GM12878 (cell line): Measurements from ENCODE around the gene ALG5. TPM values are rescaled to one million over a fixed set of nuclear protein-coding genes. Genes with fewer than 3 reads are reported as not detected.

Source experiments
- ATAC-seq: fragments of 200-7000 bp; cut with Tn5 transposase; 3 replicates; pipeline ENCODE4 v1.9.1; 2020; ENCODE audit warnings: mild to moderate bottlenecking, moderate library complexity
- BruUV-seq: library from RNA; stranded (reverse); fragments of 400-500 nt; replicated peaks from 2 replicates; lab custom pipeline; 2021; lab: Mats Ljungman, UMichigan
- CTCF ChIA-PET: fragments of 300-600 bp; sonication (Branson Sonifier 250); formaldehyde crosslinking; extraction: SDS; loops from one replicate; lab custom pipeline; 2021; ENCODE audit warnings: inconsistent platforms; lab: Yijun Ruan, JAX
- POLR2A ChIA-PET: fragments of 350-600 bp; formaldehyde crosslinking; extraction: SDS; loops from one replicate; lab custom pipeline; 2021; ENCODE audit warnings: inconsistent platforms; lab: Charles Lee
- RAD21 ChIA-PET: fragments of 300-600 bp; sonication (Branson Sonifier 250); formaldehyde crosslinking; loops from one replicate; lab custom pipeline; 2023; ENCODE audit warnings: antibody characterized with exemption; ENCODE audit not compliant: unreplicated experiment; lab: Charles Lee
- SMC1A ChIA-PET: fragments of 300-600 bp; sonication (Branson Sonifier 250); formaldehyde crosslinking; loops from one replicate; lab custom pipeline; 2023; ENCODE audit not compliant: unreplicated experiment, uncharacterized antibody; lab: Charles Lee
- DNase-seq: peaks from one replicate; pipeline ENCODE4 v3.0.0-alpha.2; 2011; ENCODE audit warnings: low read depth, low spot score
- FAIRE-seq: peaks from 3 replicates; lab custom pipeline; 2011; peaks lifted over from hg19 to GRCh38; lab: Jason Lieb, UNC
- H2AFZ ChIP-seq: 2 replicates; pipeline ENCODE4 v1.6.0; 2011; ENCODE audit warnings: low read depth, low read length, control low read depth; ENCODE audit not compliant: control insufficient read depth
- H3K27ac ChIP-seq: 2 replicates; pipeline ENCODE4 v1.5.1; 2011; ENCODE audit warnings: control low read depth; ENCODE audit not compliant: control insufficient read depth, insufficient read depth
- H3K27me3 ChIP-seq, 2 experiments: replicated peaks in 1 of 2; 2 replicates each; pipeline versions ENCODE4 v1.6.0 to v1.6.1; 2011; ENCODE audit warnings: low read length in 1 of 2; ENCODE audit not compliant: control insufficient read depth in 2 of 2, insufficient read depth in 2 of 2
- H3K36me3 ChIP-seq, 2 experiments: 2 replicates each; pipeline ENCODE4 v1.5.1; 2011; ENCODE audit warnings: low read length in 1 of 2; ENCODE audit not compliant: control insufficient read depth in 2 of 2, insufficient read depth in 2 of 2
- H3K4me1 ChIP-seq: 2 replicates; pipeline ENCODE4 v1.6.1; 2011; ENCODE audit warnings: mild to moderate bottlenecking, low read length, moderate library complexity, mixed read lengths; ENCODE audit not compliant: control insufficient read depth, insufficient read depth
- H3K4me2 ChIP-seq: 2 replicates; pipeline ENCODE4 v1.6.0; 2011; ENCODE audit warnings: control low read depth; ENCODE audit not compliant: control insufficient read depth, insufficient read depth
- H3K4me3 ChIP-seq: fragments of 200-600 bp; sonication (generic); 2 replicates; pipeline ENCODE4 v1.5.1; 2016
- H3K79me2 ChIP-seq: 2 replicates; pipeline ENCODE4 v1.6.0; 2011; ENCODE audit warnings: low read length; ENCODE audit not compliant: control insufficient read depth, insufficient read depth
- H3K9ac ChIP-seq: 2 replicates; pipeline ENCODE4 v1.8.0; 2011; ENCODE audit warnings: low read length, control low read depth, mixed read lengths; ENCODE audit not compliant: control insufficient read depth, insufficient read depth
- H3K9me3 ChIP-seq: replicated peaks from 3 replicates; pipeline ENCODE4 v1.5.1; 2011; ENCODE audit warnings: mild to moderate bottlenecking, low read length; ENCODE audit not compliant: control insufficient read depth, insufficient read depth
- H4K20me1 ChIP-seq: 2 replicates; pipeline ENCODE4 v1.6.0; 2011; ENCODE audit not compliant: control insufficient read depth, insufficient read depth
- PRDM15 ChIP-seq: fragments of 450-650 bp; formaldehyde crosslinking; IDR thresholded peaks from 2 replicates; pipeline ENCODE4 v1.4.0; 2020; ENCODE audit warnings: mild to moderate bottlenecking, moderate library complexity
- REST ChIP-seq: IDR thresholded peaks from 2 replicates; pipeline ENCODE4 v1.6.1; 2012; ENCODE audit warnings: mild to moderate bottlenecking, low read depth, low read length
- YBX1 ChIP-seq: fragments of 450-650 bp; IDR thresholded peaks from 2 replicates; pipeline ENCODE4 v1.6.1; 2016; ENCODE audit warnings: antibody characterized with exemption
- WGBS: methylation state at CpG from one replicate; pipeline ENCODE4 v1.1.6; 2016; ENCODE audit warnings: low lambda C conversion rate; ENCODE audit not compliant: insufficient replicate concordance, insufficient coverage; ENCODE audit errors: missing lambda C conversion rate; 5-methylcytosine and 5-hydroxymethylcytosine counted together
- in situ Hi-C: fragments of 300-500 bp; cut with MboI; formaldehyde crosslinking; loops from 9 replicates; pipeline ENCODE4 v1.14.3; 2018; ENCODE audit warnings: mixed read lengths
- intact Hi-C: fragments of 100-400 bp; cut with micrococcal nuclease; formaldehyde crosslinking; loops from one replicate; pipeline ENCODE4 v1.14.2; 2022; ENCODE audit not compliant: unreplicated experiment
- polyA plus RNA-seq, 11 experiments: library from polyadenylated mRNA; depleted of rRNA in 4 of 11; unstranded in 6 of 11; stranded (reverse) in 5 of 11; fragments of >200 nt; fragmentation: Nextera tagmentation in 4 of 11; fragmentation: Illumina TruSeq in 1 of 11; extraction: Ambion mirVana in 4 of 11; extraction: Trizol in 1 of 11; gene quantifications; 1 replicate in 1 of 11; 2 replicates in 10 of 11; pipeline versions ENCODE4 v1.2.1 to v1.2.3, GENCODE V29; 2011 to 2016; ENCODE audit warnings: inconsistent platforms in 2 of 11, missing spikeins in 2 of 11, low read depth in 1 of 11
- total RNA-seq, 4 experiments: library from RNA; depleted of rRNA in 3 of 4; stranded (reverse); fragments of >200 nt in 3 of 4; fragmentation: Illumina TruSeq in 1 of 4; extraction: Trizol in 1 of 4; gene quantifications; 2 replicates each; pipeline versions ENCODE4 v1.2.1 to v1.2.3, GENCODE V29; 2013 to 2021

Gene ALG5
- total and polyA plus RNA-seq, 10 of the 15 experiments (the other 5 are each of a cell fraction or from before 2014, with no cell fraction given): 23.9 to 82.2 (median 42.5) TPM

- H3K4me1 ChIP-seq: peaks cover 6% of the 10 kb centered on the region
- no peaks in the 10 kb centered on the region for H3K79me2 ChIP-seq
- H2AFZ ChIP-seq: no peak overlapping the region
- ChIA-PET SMC1A (no interaction called here), CTCF (no interaction called here), RAD21 (interaction anchor here (0.6 kb wide), 1 partner anchor 940 kb away, joined by 3 read pairs; no protein-coding TSS in a partner anchor), POLR2A (no interaction called here)
- 41% methylated on average over 6 of the region's 6 CpGs for WGBS
- H3K9me3 ChIP-seq: no peaks in the 10 kb centered on the region
- H4K20me1 ChIP-seq: no peaks in the 10 kb centered on the region; the same call in 1 of the 2 replicates
- no peaks in the 10 kb centered on the region for H3K36me3 ChIP-seq
- no peak overlapping the region for H3K27ac ChIP-seq
- FAIRE-seq (no peak), ATAC-seq (no peak), DNase-seq (no peak)
- no peak overlapping the region for H3K4me2 ChIP-seq
- H3K27me3 ChIP-seq: peaks cover 11 to 13% of the 10 kb centered on the region in 2 experiments
- H3K9ac ChIP-seq: no peak overlapping the region
- intact Hi-C loops: no loop called here
- no TSS peak for BruUV-seq
- H3K4me3 ChIP-seq: no peak overlapping the region
- TF ChIP-seq YBX1 (no peak), REST (no peak), PRDM15 (no peak)
- in situ Hi-C loops: no loop called here
Measured at GRCh38 chr13:36915896-36916640, 83.1 kb downstream of the ALG5 start.
